ENCODE measurements around the gene MRPL38.
"Not testable (repeated sequence)": the region's sequence is repeated elsewhere in the genome, so short reads cannot be mapped to it uniquely, and the experiment has no call there.

MRPL38 gene

GRCh38 chr17:75885860-75886259 is 18.8 kb downstream of the MRPL38 start:
- H3K27me3 ChIP-seq (ENCODE audit: insufficient read depth, low read length); H2AFZ ChIP-seq (ENCODE audit: low read length, unreplicated experiment); H3K4me1 ChIP-seq (ENCODE audit: control insufficient read depth, insufficient read depth, low read length, unreplicated experiment); H3K36me3 ChIP-seq (ENCODE audit: insufficient read depth, low read length); H3K4me3 ChIP-seq (ENCODE audit: low read depth, low read length); H3K79me2 ChIP-seq (ENCODE audit: control insufficient read depth, insufficient read depth, low read length, unreplicated experiment); H3K27ac ChIP-seq (ENCODE audit: low read depth, low read length): not testable (repeated sequence)

- Histone ChIP-seq H3K4me3 (ENCODE audit: low read depth, low read length) (no peak overlapping the region), H3K27me3 (ENCODE audit: insufficient read depth, low read length) (no peaks in the 10 kb centered on the region), H3K36me3 (ENCODE audit: insufficient read depth, low read length) (no peaks in the 10 kb centered on the region), H3K27ac (ENCODE audit: low read depth, low read length) (no peak overlapping the region), H3K4me1 (ENCODE audit: control insufficient read depth, insufficient read depth, low read length, unreplicated experiment) (no peaks in the 10 kb centered on the region), H3K79me2 (ENCODE audit: control insufficient read depth, insufficient read depth, low read length, unreplicated experiment) (no peaks in the 10 kb centered on the region), H2AFZ (ENCODE audit: low read length, unreplicated experiment) (no peak overlapping the region)
These were observed 19.3 kb downstream of the MRPL38 start for GRCh38 chr17:75885431-75885830.

GRCh38 chr17:75881678-75882454 is 22.8 kb downstream of the MRPL38 start:
- H3K36me3 ChIP-seq (ENCODE audit: insufficient read depth, low read length) = no peaks in the 10 kb centered on the region
- H2AFZ ChIP-seq (ENCODE audit: low read length, unreplicated experiment) = no peak overlapping the region
- no peaks in the 10 kb centered on the region for H3K79me2 ChIP-seq (ENCODE audit: control insufficient read depth, insufficient read depth, low read length, unreplicated experiment)
- H3K4me3 ChIP-seq (ENCODE audit: low read depth, low read length) = no peak overlapping the region
- no peaks in the 10 kb centered on the region for H3K27me3 ChIP-seq (ENCODE audit: insufficient read depth, low read length)
- H3K4me1 ChIP-seq (ENCODE audit: control insufficient read depth, insufficient read depth, low read length, unreplicated experiment) = peaks cover under 1% of the 10 kb centered on the region
- no peak overlapping the region for H3K27ac ChIP-seq (ENCODE audit: low read depth, low read length)

- Histone ChIP-seq H2AFZ (ENCODE audit: low read length, unreplicated experiment) (no peak overlapping the region), H3K27ac (ENCODE audit: low read depth, low read length) (no peak overlapping the region), H3K36me3 (ENCODE audit: insufficient read depth, low read length) (no peaks in the 10 kb centered on the region), H3K27me3 (ENCODE audit: insufficient read depth, low read length) (no peaks in the 10 kb centered on the region), H3K4me1 (ENCODE audit: control insufficient read depth, insufficient read depth, low read length, unreplicated experiment) (peaks cover 16% of the 10 kb centered on the region), H3K79me2 (ENCODE audit: control insufficient read depth, insufficient read depth, low read length, unreplicated experiment) (no peaks in the 10 kb centered on the region), H3K4me3 (ENCODE audit: low read depth, low read length) (no peak overlapping the region)
These were observed 24.4 kb downstream of the MRPL38 start for GRCh38 chr17:75880266-75880665.

- no peaks in the 10 kb centered on the region for H3K27me3 ChIP-seq (ENCODE audit: insufficient read depth, low read length)
- H3K36me3 ChIP-seq (ENCODE audit: insufficient read depth, low read length) = no peaks in the 10 kb centered on the region
- no peaks in the 10 kb centered on the region for H3K79me2 ChIP-seq (ENCODE audit: control insufficient read depth, insufficient read depth, low read length, unreplicated experiment)
- peak within 1 kb of the TSS; percentile 85 for H3K4me3 ChIP-seq (ENCODE audit: low read depth, low read length)
- peaks cover 24% of the 10 kb centered on the region for H3K4me1 ChIP-seq (ENCODE audit: control insufficient read depth, insufficient read depth, low read length, unreplicated experiment)
- peak within 1 kb of the TSS; percentile 91 for H3K27ac ChIP-seq (ENCODE audit: low read depth, low read length)
- H2AFZ ChIP-seq (ENCODE audit: low read length, unreplicated experiment) = peak within 1 kb of the TSS; percentile 46
These were observed 26.3 kb downstream of the MRPL38 start, which contains the start of gene TRIM47 for GRCh38 chr17:75878174-75878998. TSS of gene TRIM47 (minus strand) at chr17:75878581. CDS start at chr17:75878548, 33 bp downstream.

GRCh38 chr17:75877752-75878173 is 26.9 kb downstream of the MRPL38 start:
- H3K4me1 ChIP-seq (ENCODE audit: control insufficient read depth, insufficient read depth, low read length, unreplicated experiment) = peaks cover 29% of the 10 kb centered on the region
- peak overlapping the region; percentile 46 for H2AFZ ChIP-seq (ENCODE audit: low read length, unreplicated experiment)
- no peaks in the 10 kb centered on the region for H3K79me2 ChIP-seq (ENCODE audit: control insufficient read depth, insufficient read depth, low read length, unreplicated experiment)
- no peaks in the 10 kb centered on the region for H3K27me3 ChIP-seq (ENCODE audit: insufficient read depth, low read length)
- peak overlapping the region; percentile 85 for H3K4me3 ChIP-seq (ENCODE audit: low read depth, low read length)
- H3K27ac ChIP-seq (ENCODE audit: low read depth, low read length) = peak overlapping the region; percentile 91
- H3K36me3 ChIP-seq (ENCODE audit: insufficient read depth, low read length) = no peaks in the 10 kb centered on the region

GRCh38 chr17:75876938-75877751 is 27.5 kb downstream of the MRPL38 start:
- Histone ChIP-seq H3K4me3 (ENCODE audit: low read depth, low read length) (peak overlapping the region; percentile 85), H3K36me3 (ENCODE audit: insufficient read depth, low read length) (no peaks in the 10 kb centered on the region), H2AFZ (ENCODE audit: low read length, unreplicated experiment) (peak overlapping the region; percentile 15), H3K79me2 (ENCODE audit: control insufficient read depth, insufficient read depth, low read length, unreplicated experiment) (no peaks in the 10 kb centered on the region), H3K4me1 (ENCODE audit: control insufficient read depth, insufficient read depth, low read length, unreplicated experiment) (peaks cover 35% of the 10 kb centered on the region), H3K27me3 (ENCODE audit: insufficient read depth, low read length) (no peaks in the 10 kb centered on the region), H3K27ac (ENCODE audit: low read depth, low read length) (peak overlapping the region; percentile 91)

- Histone ChIP-seq H3K4me3 (ENCODE audit: low read depth, low read length) (peak overlapping the region; percentile 85), H2AFZ (ENCODE audit: low read length, unreplicated experiment) (no peak overlapping the region), H3K27me3 (ENCODE audit: insufficient read depth, low read length) (no peaks in the 10 kb centered on the region), H3K27ac (ENCODE audit: low read depth, low read length) (peak overlapping the region; percentile 91), H3K79me2 (ENCODE audit: control insufficient read depth, insufficient read depth, low read length, unreplicated experiment) (no peaks in the 10 kb centered on the region), H3K4me1 (ENCODE audit: control insufficient read depth, insufficient read depth, low read length, unreplicated experiment) (peaks cover 35% of the 10 kb centered on the region), H3K36me3 (ENCODE audit: insufficient read depth, low read length) (no peaks in the 10 kb centered on the region)
These were observed 28.3 kb downstream of the MRPL38 start for GRCh38 chr17:75876190-75876937.

- Histone ChIP-seq H3K27me3 (ENCODE audit: insufficient read depth, low read length) (no peaks in the 10 kb centered on the region), H3K4me1 (ENCODE audit: control insufficient read depth, insufficient read depth, low read length, unreplicated experiment) (peaks cover 35% of the 10 kb centered on the region), H2AFZ (ENCODE audit: low read length, unreplicated experiment) (no peak overlapping the region), H3K4me3 (ENCODE audit: low read depth, low read length) (peak overlapping the region; percentile 85), H3K36me3 (ENCODE audit: insufficient read depth, low read length) (no peaks in the 10 kb centered on the region), H3K79me2 (ENCODE audit: control insufficient read depth, insufficient read depth, low read length, unreplicated experiment) (no peaks in the 10 kb centered on the region), H3K27ac (ENCODE audit: low read depth, low read length) (peak overlapping the region; percentile 91)
These were observed 28.8 kb downstream of the MRPL38 start for GRCh38 chr17:75875940-75876189.

Data from ACC112 (cell line).